Measurements from ENCODE around the gene LEP.
"Not testable (repeated sequence)": the region's sequence is repeated elsewhere in the genome, so short reads cannot be mapped to it uniquely, and the experiment has no call there.

Gene LEP

DNA sequence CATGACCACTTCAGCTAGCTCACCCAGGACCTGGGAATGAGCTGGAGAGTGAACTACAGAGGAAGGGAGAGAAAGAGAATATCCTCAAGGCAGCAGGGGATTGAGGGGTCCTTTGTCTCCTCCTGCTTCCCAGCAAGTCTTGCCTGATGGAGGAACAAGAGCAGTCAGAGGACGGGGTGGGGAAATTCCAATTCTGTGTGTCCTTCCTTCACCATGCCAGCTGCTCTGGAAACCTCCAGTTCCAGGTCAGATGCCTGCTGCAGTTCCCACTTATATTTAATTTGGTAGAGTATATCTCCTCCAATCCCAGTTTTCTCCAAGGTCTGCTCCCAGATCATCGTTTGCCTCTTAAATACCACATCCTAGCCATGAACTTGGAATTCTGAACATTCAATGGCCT lies 21.4 kb upstream of the LEP start:
- Mint-ChIP-seq H3K27me3 (no peaks in the 10 kb centered on the region), H3K4me3 (no peak overlapping the region), H3K4me1 (ENCODE audit: low read depth) (peaks cover 60% of the 10 kb centered on the region), H3K36me3 (ENCODE audit: low read depth) (no peaks in the 10 kb centered on the region), H3K9me3 (no peaks in the 10 kb centered on the region), H3K27ac (no peak overlapping the region)
- intact Hi-C loops (cut with micrococcal nuclease): no loop called here

- no peaks in the 10 kb centered on the region for H3K27me3 Mint-ChIP-seq
- H3K27ac Mint-ChIP-seq: no peak overlapping the region
- H3K36me3 Mint-ChIP-seq (ENCODE audit: low read depth): no peaks in the 10 kb centered on the region
- H3K4me3 Mint-ChIP-seq: no peak overlapping the region
- H3K9me3 Mint-ChIP-seq: peaks cover 10% of the 10 kb centered on the region
- intact Hi-C loops (cut with micrococcal nuclease): no loop called here
- H3K4me1 Mint-ChIP-seq (ENCODE audit: low read depth): peaks cover 65% of the 10 kb centered on the region
Observed at GRCh38 chr7:128221929-128222403, 19.1 kb upstream of the LEP start.

DNA sequence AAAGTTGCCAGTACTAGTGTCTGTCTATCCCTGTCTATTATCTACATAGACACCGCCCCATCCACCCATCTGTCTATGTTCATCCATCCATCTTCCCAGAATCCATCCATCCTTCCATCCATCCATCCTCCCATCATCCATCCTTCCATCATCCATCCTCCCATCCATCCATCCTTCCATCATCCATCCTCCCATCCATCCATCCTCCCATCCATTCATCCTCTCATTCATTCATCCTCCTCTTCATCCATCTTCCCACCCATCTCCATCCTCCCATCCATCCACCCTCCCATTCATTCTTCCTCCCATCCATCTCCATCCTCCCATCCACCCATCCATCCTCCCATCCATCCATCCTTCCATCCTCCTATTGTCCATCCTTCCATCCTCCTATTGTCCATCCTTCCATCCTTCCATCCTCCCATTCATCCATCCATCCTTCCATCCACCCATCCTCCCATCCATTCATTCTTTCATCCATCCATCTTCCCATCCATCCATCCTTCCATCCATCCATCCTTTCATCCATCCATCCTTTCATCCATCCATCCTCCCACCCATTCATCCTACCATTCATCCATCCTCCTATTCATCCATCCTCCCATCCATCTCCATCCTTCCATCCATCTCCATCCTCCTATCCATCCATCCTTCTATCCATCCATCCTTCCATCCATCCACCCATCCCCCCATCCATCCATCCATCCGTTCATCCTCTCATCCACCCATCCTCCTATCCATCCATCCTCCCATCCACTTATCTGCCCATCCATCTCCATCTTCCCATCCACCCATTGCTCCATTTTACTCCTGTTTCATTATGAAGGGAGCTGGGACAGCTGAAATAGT lies 14.7 kb upstream of the LEP start:
- H3K4me3 Mint-ChIP-seq: no peak overlapping the region
- intact Hi-C loops (cut with micrococcal nuclease): no loop called here
- peaks cover 10% of the 10 kb centered on the region for H3K9me3 Mint-ChIP-seq
- H3K4me1 Mint-ChIP-seq (ENCODE audit: low read depth): peaks cover 39% of the 10 kb centered on the region
- H3K27ac Mint-ChIP-seq: no peak overlapping the region
- H3K36me3 Mint-ChIP-seq (ENCODE audit: low read depth): no peaks in the 10 kb centered on the region
- no peaks in the 10 kb centered on the region for H3K27me3 Mint-ChIP-seq

- H3K4me3 Mint-ChIP-seq: no peak overlapping the region
- H3K36me3 Mint-ChIP-seq (ENCODE audit: low read depth): no peaks in the 10 kb centered on the region
- intact Hi-C loops (cut with micrococcal nuclease): no loop called here
- no peaks in the 10 kb centered on the region for H3K27me3 Mint-ChIP-seq
- no peak overlapping the region for H3K27ac Mint-ChIP-seq
- H3K9me3 Mint-ChIP-seq: peaks cover 10% of the 10 kb centered on the region
- peaks cover 29% of the 10 kb centered on the region for H3K4me1 Mint-ChIP-seq (ENCODE audit: low read depth)
Observed at GRCh38 chr7:128227271-128227670, 13.8 kb upstream of the LEP start.

DNA sequence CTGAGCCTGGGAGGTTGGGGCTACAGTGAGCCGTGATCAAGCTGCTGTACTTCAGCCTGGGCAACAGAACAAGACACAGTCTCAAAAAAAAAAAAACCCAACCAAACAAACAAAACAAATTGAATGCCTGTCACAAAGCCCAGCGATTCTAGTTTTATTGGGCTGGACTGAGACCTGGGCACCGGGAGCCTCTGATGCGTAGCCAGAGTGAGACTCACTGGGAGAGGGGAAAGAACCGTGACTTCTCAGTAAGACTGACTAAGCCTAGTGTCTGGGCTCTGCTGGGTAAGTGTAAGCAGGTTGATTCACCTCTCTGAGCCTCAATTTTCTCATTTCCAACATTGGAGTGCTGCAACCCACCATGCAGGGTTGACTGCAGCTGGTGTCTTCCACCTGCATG lies 10.1 kb upstream of the LEP start:
- intact Hi-C loops (cut with micrococcal nuclease): no loop called here
- no peak overlapping the region for H3K4me3 Mint-ChIP-seq
- H3K9me3 Mint-ChIP-seq: peaks cover 10% of the 10 kb centered on the region
- H3K36me3 Mint-ChIP-seq (ENCODE audit: low read depth): no peaks in the 10 kb centered on the region
- H3K27me3 Mint-ChIP-seq: no peaks in the 10 kb centered on the region
- H3K27ac Mint-ChIP-seq: no peak overlapping the region
- H3K4me1 Mint-ChIP-seq (ENCODE audit: low read depth): peaks cover 32% of the 10 kb centered on the region

DNA sequence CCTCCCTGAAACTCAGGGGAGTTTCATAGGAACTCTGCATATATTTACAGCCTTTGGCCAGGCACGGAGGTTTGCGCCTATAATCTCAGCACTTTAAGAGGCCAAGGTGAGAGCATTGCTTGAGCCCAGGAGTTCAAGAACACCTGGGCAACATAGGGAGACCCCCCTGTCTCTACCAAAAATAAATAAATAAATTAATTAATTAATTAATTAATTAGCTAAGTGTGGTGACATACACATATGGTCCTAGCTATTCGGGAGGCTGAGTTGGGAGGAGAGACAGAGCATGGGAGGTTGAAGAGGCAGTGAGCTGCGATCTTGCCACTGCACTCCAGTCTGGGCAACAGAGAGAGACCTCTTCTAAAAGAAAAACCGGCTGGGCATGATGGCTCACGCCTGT lies 9.4 kb upstream of the LEP start:
- Mint-ChIP-seq H3K27me3 (no peaks in the 10 kb centered on the region), H3K36me3 (ENCODE audit: low read depth) (no peaks in the 10 kb centered on the region), H3K9me3 (peaks cover 7% of the 10 kb centered on the region), H3K4me1 (ENCODE audit: low read depth) (peaks cover 33% of the 10 kb centered on the region), H3K4me3 (no peak overlapping the region), H3K27ac (no peak overlapping the region)
- intact Hi-C loops (cut with micrococcal nuclease): no loop called here

DNA sequence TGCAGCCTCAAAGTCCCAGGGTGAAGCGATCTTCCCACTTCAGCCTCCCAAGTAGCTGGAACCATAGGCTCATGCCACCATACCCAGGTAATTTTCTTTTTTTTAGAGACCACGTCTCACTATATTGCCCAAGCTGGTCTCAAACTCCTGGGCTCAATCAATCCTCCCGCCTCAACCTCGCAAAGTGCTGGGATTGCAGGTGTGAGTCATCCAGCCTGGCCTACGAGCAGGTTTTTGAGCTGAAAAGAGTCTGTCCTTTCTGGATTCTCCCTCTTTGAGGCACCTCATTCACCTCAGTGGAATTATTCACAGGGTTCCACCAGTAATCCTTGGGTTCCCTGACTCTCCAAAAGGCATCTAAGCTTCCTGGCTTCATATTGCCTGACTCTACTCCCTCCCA lies 7.6 kb upstream of the LEP start:
- intact Hi-C loops (cut with micrococcal nuclease): no loop called here
- no peak overlapping the region for H3K27ac Mint-ChIP-seq
- peaks cover 20% of the 10 kb centered on the region for H3K9me3 Mint-ChIP-seq
- H3K4me3 Mint-ChIP-seq: no peak overlapping the region
- peaks cover 31% of the 10 kb centered on the region for H3K4me1 Mint-ChIP-seq (ENCODE audit: low read depth)
- H3K27me3 Mint-ChIP-seq: no peaks in the 10 kb centered on the region
- H3K36me3 Mint-ChIP-seq (ENCODE audit: low read depth): peaks cover 4% of the 10 kb centered on the region

GRCh38 chr7:128234476-128235026 lies 6.5 kb upstream of the LEP start:
- no peak overlapping the region for H3K27ac Mint-ChIP-seq
- intact Hi-C loops (cut with micrococcal nuclease): no loop called here
- H3K4me1 Mint-ChIP-seq (ENCODE audit: low read depth): peaks cover 31% of the 10 kb centered on the region
- peaks cover 10% of the 10 kb centered on the region for H3K36me3 Mint-ChIP-seq (ENCODE audit: low read depth)
- H3K4me3 Mint-ChIP-seq: no peak overlapping the region
- H3K27me3 Mint-ChIP-seq: no peaks in the 10 kb centered on the region
- H3K9me3 Mint-ChIP-seq: peaks cover 31% of the 10 kb centered on the region

- peaks cover 34% of the 10 kb centered on the region for H3K9me3 Mint-ChIP-seq
Observed at GRCh38 chr7:128235471-128235870, 5.6 kb upstream of the LEP start.

DNA sequence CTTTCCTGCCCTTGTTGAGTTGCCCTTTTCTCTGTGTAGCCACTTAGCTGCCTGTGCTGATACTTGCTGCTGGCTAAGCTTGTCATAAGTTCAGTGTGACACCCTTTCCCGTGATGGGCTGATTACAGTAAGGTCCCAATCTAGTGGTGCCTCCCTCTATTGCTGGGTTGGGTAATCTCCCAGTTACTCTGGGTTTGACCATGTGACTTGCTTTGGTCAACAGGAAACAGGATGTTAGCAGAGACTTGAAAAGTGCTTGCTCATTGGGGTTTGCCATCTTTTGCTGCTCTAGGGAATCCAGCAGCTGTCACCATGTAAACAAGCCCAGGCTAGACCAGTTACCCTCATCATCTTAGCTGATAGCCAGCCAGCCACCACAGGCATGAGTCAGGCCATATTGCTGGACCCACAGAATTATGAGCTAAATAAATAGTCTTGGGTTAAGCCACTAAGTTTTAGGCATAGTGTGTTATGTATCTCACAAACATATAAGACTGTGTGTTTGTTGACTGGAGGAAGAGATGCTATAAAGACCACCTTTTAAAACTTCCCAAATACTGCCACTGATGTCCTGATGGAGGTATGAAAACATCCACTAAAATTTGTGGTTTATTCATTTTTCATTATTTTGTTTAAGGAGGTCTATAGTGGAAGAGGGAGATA lies 4.0 kb upstream of the LEP start:
- intact Hi-C loops (cut with micrococcal nuclease): no loop called here
- peaks cover 34% of the 10 kb centered on the region for H3K9me3 Mint-ChIP-seq
- peaks cover 11% of the 10 kb centered on the region for H3K27me3 Mint-ChIP-seq
- peak overlapping the region; percentile 79 for H3K27ac Mint-ChIP-seq
- no peak overlapping the region for H3K4me3 Mint-ChIP-seq
- peaks cover 31% of the 10 kb centered on the region for H3K4me1 Mint-ChIP-seq (ENCODE audit: low read depth)
- H3K36me3 Mint-ChIP-seq (ENCODE audit: low read depth): peaks cover 15% of the 10 kb centered on the region

More at GRCh38 chr7:128235471-128235870, 5.6 kb upstream of the LEP start:
- Mint-ChIP-seq H3K4me3 (no peak overlapping the region), H3K36me3 (ENCODE audit: low read depth) (peaks cover 15% of the 10 kb centered on the region), H3K27me3 (no peaks in the 10 kb centered on the region), H3K4me1 (ENCODE audit: low read depth) (peaks cover 31% of the 10 kb centered on the region), H3K27ac (no peak overlapping the region)
- intact Hi-C loops (cut with micrococcal nuclease): no loop called here

DNA sequence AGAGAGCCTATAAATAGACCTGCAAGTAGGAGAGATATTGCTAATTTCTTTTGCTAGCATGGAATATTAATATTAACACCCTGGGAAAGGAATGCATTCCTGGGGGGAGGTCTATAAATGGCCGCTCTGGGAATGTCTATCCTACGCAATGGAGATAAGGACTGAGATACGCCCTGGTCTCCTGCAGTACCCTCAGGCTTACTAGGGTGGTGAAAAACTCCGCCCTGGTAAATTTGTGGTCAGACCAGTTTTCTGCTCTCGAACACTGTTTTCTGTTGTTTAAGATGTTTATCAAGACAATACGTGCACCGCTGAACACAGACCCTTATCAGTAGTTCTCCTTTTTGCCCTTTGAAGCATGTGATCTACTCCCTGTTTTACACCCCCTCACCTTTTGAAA lies 1.9 kb upstream of the LEP start:
- Mint-ChIP-seq H3K4me1 (ENCODE audit: low read depth) (peaks cover 31% of the 10 kb centered on the region), H3K9me3 (peaks cover 34% of the 10 kb centered on the region), H3K36me3 (ENCODE audit: low read depth) (peaks cover 15% of the 10 kb centered on the region), H3K27me3 (peaks cover 13% of the 10 kb centered on the region)
- H3K4me3 Mint-ChIP-seq; H3K27ac Mint-ChIP-seq; intact Hi-C loops (cut with micrococcal nuclease): not testable (repeated sequence)

DNA sequence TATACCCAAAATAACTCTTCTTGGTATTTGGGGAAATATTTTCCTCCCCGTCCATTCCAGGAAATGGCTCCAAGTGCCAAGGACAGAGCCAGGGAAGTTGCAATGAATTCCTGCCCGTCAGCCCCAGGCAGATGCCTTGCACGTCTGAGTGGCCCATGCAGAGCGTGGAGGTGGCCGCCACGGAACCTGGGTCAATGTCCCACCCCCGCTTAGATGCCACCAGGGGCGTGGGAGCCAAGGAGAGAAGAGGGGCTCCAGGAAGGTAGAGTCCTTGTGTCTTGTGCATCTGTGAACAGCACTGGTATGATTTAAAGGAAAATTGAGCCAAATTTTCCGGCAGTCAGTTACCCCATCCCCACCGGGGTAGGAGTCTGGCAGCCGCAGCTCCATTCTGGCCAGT lies 1.6 kb downstream of the LEP start:
- H3K4me1 Mint-ChIP-seq (ENCODE audit: low read depth): peaks cover 6% of the 10 kb centered on the region
- peaks cover 15% of the 10 kb centered on the region for H3K36me3 Mint-ChIP-seq (ENCODE audit: low read depth)
- no peak overlapping the region for H3K4me3 Mint-ChIP-seq
- intact Hi-C loops (cut with micrococcal nuclease): no loop called here
- H3K27me3 Mint-ChIP-seq: peaks cover 13% of the 10 kb centered on the region
- H3K27ac Mint-ChIP-seq: no peak overlapping the region
- peaks cover 22% of the 10 kb centered on the region for H3K9me3 Mint-ChIP-seq

DNA sequence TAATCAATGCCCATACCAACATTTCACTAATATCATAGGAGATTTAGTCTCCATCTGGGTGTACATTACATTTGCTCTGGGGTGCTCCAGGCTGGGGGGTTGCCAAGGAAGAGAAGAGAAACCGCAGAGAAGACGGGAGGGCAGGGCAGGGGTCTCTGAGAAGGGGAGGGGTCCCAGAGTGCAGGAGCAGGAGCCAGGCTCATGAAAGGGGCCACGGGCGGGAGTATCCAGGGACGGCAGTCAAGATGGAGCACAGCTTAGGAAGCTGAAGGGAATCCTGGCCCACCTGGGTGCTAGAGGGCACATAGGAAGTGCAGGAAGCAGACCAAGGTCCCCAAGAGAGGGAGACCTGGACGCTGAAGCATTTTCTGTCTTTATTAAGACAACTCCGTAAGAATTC lies 2.2 kb downstream of the LEP start:
- peaks cover 7% of the 10 kb centered on the region for H3K4me1 Mint-ChIP-seq (ENCODE audit: low read depth)
- H3K4me3 Mint-ChIP-seq: no peak overlapping the region
- no peak overlapping the region for H3K27ac Mint-ChIP-seq
- peaks cover 13% of the 10 kb centered on the region for H3K27me3 Mint-ChIP-seq
- H3K9me3 Mint-ChIP-seq: peaks cover 16% of the 10 kb centered on the region
- H3K36me3 Mint-ChIP-seq (ENCODE audit: low read depth): peaks cover 12% of the 10 kb centered on the region
- intact Hi-C loops (cut with micrococcal nuclease): no loop called here

DNA sequence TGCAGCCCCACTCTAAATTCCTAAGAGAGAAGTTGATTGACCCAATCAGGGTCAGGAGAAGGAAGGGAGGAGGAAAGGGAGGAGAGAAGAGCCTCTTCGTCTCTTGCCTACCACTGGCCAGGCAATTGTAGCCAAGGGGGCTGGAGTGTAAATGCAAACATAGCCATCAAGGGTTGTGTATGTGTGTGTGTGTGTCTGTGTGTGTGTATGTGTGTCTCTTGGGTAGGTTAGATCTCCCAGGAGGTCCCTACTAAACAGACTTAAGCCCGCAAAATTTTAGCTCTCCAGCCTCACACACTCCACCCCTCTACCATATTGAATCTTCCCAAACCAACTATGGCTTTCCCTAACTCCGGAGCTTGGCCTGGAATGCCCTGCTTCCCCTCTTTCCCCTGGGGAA lies 3.8 kb downstream of the LEP start:
- intact Hi-C loops (cut with micrococcal nuclease): no loop called here
- peaks cover 13% of the 10 kb centered on the region for H3K27me3 Mint-ChIP-seq
- no peak overlapping the region for H3K4me3 Mint-ChIP-seq
- peaks cover 7% of the 10 kb centered on the region for H3K4me1 Mint-ChIP-seq (ENCODE audit: low read depth)
- no peak overlapping the region for H3K27ac Mint-ChIP-seq
- peaks cover 1% of the 10 kb centered on the region for H3K36me3 Mint-ChIP-seq (ENCODE audit: low read depth)
- peaks cover under 1% of the 10 kb centered on the region for H3K9me3 Mint-ChIP-seq

All from dendritic cell treated with granulocyte-macrophage colony-stimulating factor and Interleukin-4, amounts not matched to agents 40 ng/mL and 50 ng/mL, for 4 days (primary cell).